ENCODE results near the gene SLC35C1. TPM values are rescaled to one million over a fixed set of nuclear protein-coding genes. Genes with fewer than 3 reads are reported as not detected.

SLC35C1 gene
- total and polyA plus RNA-seq, 4 experiments from 2014 or later: 18.6 to 21.5 (median 20.1) TPM

GRCh38 chr11:45786272-45786671, 18.7 kb upstream of the SLC35C1 start:
- intact Hi-C loops (cut with micrococcal nuclease): no loop called here
- Histone ChIP-seq H3K36me3 (ENCODE audit: insufficient read depth, low read length) (no peaks in the 10 kb centered on the region), H3K27ac (ENCODE audit: low read depth, low read length) (no peak overlapping the region), H3K4me1 (ENCODE audit: insufficient read depth, low read length) (no peaks in the 10 kb centered on the region), H3K9me3 (ENCODE audit: control insufficient read depth in 1 of 2, low read length in 2 of 2) (no peaks in the 10 kb centered on the region), H3K27me3 (ENCODE audit: insufficient read depth, low read length) (no peaks in the 10 kb centered on the region), H3K4me3 (ENCODE audit: low read length in 2 of 2) (no peak overlapping the region)
- Mint-ChIP-seq H3K36me3 (peaks cover 1 to 7% of the 10 kb centered on the region in 2 donors), H3K27me3 (peaks cover 6 to 9% of the 10 kb centered on the region in 2 donors), H3K4me1 (peaks cover 0 to 3% (median 0%) of the 10 kb centered on the region in 4 donors), H3K4me3 (no peak overlapping the region), H3K27ac (no peak overlapping the region), H3K9me3 (peaks cover 0 to 23% (median 14%) of the 10 kb centered on the region in 8 donors)
- DNase-seq: no peak
- ChIA-PET POLR2A (ENCODE audit: partially characterized antibody) (no interaction called here), CTCF (ENCODE audit: partially characterized antibody) (no interaction called here)

GRCh38 chr11:45788887-45789286, 16.1 kb upstream of the SLC35C1 start:
- no peaks in the 10 kb centered on the region for H3K9me3 ChIP-seq (ENCODE audit: control insufficient read depth in 1 of 2, low read length in 2 of 2)
- POLR2A ChIA-PET (ENCODE audit: partially characterized antibody): no interaction called here
- H3K27ac ChIP-seq (ENCODE audit: low read depth, low read length): no peak overlapping the region
- H3K36me3 ChIP-seq (ENCODE audit: insufficient read depth, low read length): no peaks in the 10 kb centered on the region
- no peak for DNase-seq
- no peak overlapping the region for H3K27ac Mint-ChIP-seq
- H3K9me3 Mint-ChIP-seq: peaks cover 0 to 23% (median 14%) of the 10 kb centered on the region in 8 donors
- H3K27me3 ChIP-seq (ENCODE audit: insufficient read depth, low read length): no peaks in the 10 kb centered on the region
- H3K4me1 Mint-ChIP-seq: peaks cover 0 to 3% (median 0%) of the 10 kb centered on the region in 4 donors
- CTCF ChIA-PET (ENCODE audit: partially characterized antibody): interaction anchor here (1.0 kb wide), 1 partner anchor 176 kb away, joined by 3 read pairs; no protein-coding TSS in a partner anchor
- peaks cover 1 to 7% of the 10 kb centered on the region in 2 donors for H3K36me3 Mint-ChIP-seq
- peaks cover 2 to 10% of the 10 kb centered on the region in 2 donors for H3K27me3 Mint-ChIP-seq
- no peak overlapping the region for H3K4me3 ChIP-seq (ENCODE audit: low read length in 2 of 2)
- no peaks in the 10 kb centered on the region for H3K4me1 ChIP-seq (ENCODE audit: insufficient read depth, low read length)
- no peak overlapping the region for H3K4me3 Mint-ChIP-seq
- intact Hi-C loops (cut with micrococcal nuclease): no loop called here

GRCh38 chr11:45791524-45791923, 13.4 kb upstream of the SLC35C1 start:
- no peak for DNase-seq
- ChIA-PET POLR2A (ENCODE audit: partially characterized antibody) (no interaction called here), CTCF (ENCODE audit: partially characterized antibody) (no interaction called here)
- Mint-ChIP-seq H3K27ac (no peak overlapping the region), H3K9me3 (peaks cover 0 to 11% (median 6%) of the 10 kb centered on the region in 8 donors), H3K36me3 (peaks cover 1 to 5% of the 10 kb centered on the region in 2 donors), H3K4me1 (no peaks in the 10 kb centered on the region), H3K27me3 (peaks cover 2 to 8% of the 10 kb centered on the region in 2 donors), H3K4me3 (no peak overlapping the region)
- Histone ChIP-seq H3K4me3 (ENCODE audit: low read length in 2 of 2) (no peak overlapping the region), H3K36me3 (ENCODE audit: insufficient read depth, low read length) (no peaks in the 10 kb centered on the region), H3K4me1 (ENCODE audit: insufficient read depth, low read length) (no peaks in the 10 kb centered on the region), H3K9me3 (ENCODE audit: control insufficient read depth in 1 of 2, low read length in 2 of 2) (no peaks in the 10 kb centered on the region), H3K27ac (ENCODE audit: low read depth, low read length) (no peak overlapping the region), H3K27me3 (ENCODE audit: insufficient read depth, low read length) (no peaks in the 10 kb centered on the region)
- intact Hi-C loops (cut with micrococcal nuclease): no loop called here

GRCh38 chr11:45794169-45794568, 10.8 kb upstream of the SLC35C1 start:
- DNase-seq: no peak

GRCh38 chr11:45795379-45795778, 9.6 kb upstream of the SLC35C1 start:
- Histone ChIP-seq H3K9me3 (ENCODE audit: control insufficient read depth in 1 of 2, low read length in 2 of 2) (no peaks in the 10 kb centered on the region), H3K4me3 (ENCODE audit: low read length in 2 of 2) (no peak overlapping the region), H3K27me3 (ENCODE audit: insufficient read depth, low read length) (no peaks in the 10 kb centered on the region), H3K27ac (ENCODE audit: low read depth, low read length) (no peak overlapping the region), H3K36me3 (ENCODE audit: insufficient read depth, low read length) (no peaks in the 10 kb centered on the region), H3K4me1 (ENCODE audit: insufficient read depth, low read length) (no peaks in the 10 kb centered on the region)
- Mint-ChIP-seq H3K27me3 (peaks cover 0 to 5% of the 10 kb centered on the region in 2 donors), H3K27ac (no peak overlapping the region), H3K4me3 (no peak overlapping the region), H3K36me3 (no peaks in the 10 kb centered on the region), H3K4me1 (no peaks in the 10 kb centered on the region), H3K9me3 (peaks cover 0 to 6% (median 0%) of the 10 kb centered on the region in 8 donors)
- DNase-seq: no peak
- ChIA-PET CTCF (ENCODE audit: partially characterized antibody) (interaction anchor here (4.9 kb wide), 1 partner anchor 24 kb away, joined by 28 read pairs; no protein-coding TSS in a partner anchor), POLR2A (ENCODE audit: partially characterized antibody) (interaction anchor here (1.0 kb wide), 1 partner anchor 22 kb away, joined by 4 read pairs; no protein-coding TSS in a partner anchor)
- intact Hi-C loops (cut with micrococcal nuclease): no loop called here

More at GRCh38 chr11:45794169-45794568, 10.8 kb upstream of the SLC35C1 start:
- no peak overlapping the region for H3K4me3 ChIP-seq (ENCODE audit: low read length in 2 of 2)
- no peak overlapping the region for H3K27ac ChIP-seq (ENCODE audit: low read depth, low read length)
- peaks cover 2 to 8% of the 10 kb centered on the region in 2 donors for H3K27me3 Mint-ChIP-seq
- CTCF ChIA-PET (ENCODE audit: partially characterized antibody): interaction anchor here (4.9 kb wide), 1 partner anchor 22 kb away, joined by 28 read pairs; no protein-coding TSS in a partner anchor
- peak overlapping the region in 1 of 7 donors; percentile 59 for H3K27ac Mint-ChIP-seq
- H3K36me3 ChIP-seq (ENCODE audit: insufficient read depth, low read length): no peaks in the 10 kb centered on the region
- intact Hi-C loops (cut with micrococcal nuclease): no loop called here
- no peaks in the 10 kb centered on the region for H3K27me3 ChIP-seq (ENCODE audit: insufficient read depth, low read length)
- no peaks in the 10 kb centered on the region for H3K36me3 Mint-ChIP-seq
- H3K4me1 ChIP-seq (ENCODE audit: insufficient read depth, low read length): no peaks in the 10 kb centered on the region
- no peaks in the 10 kb centered on the region for H3K4me1 Mint-ChIP-seq
- H3K9me3 Mint-ChIP-seq: peaks cover 0 to 6% (median 0%) of the 10 kb centered on the region in 8 donors
- POLR2A ChIA-PET (ENCODE audit: partially characterized antibody): no interaction called here
- no peak overlapping the region for H3K4me3 Mint-ChIP-seq
- no peaks in the 10 kb centered on the region for H3K9me3 ChIP-seq (ENCODE audit: control insufficient read depth in 1 of 2, low read length in 2 of 2)

- no peaks in the 10 kb centered on the region for H3K9me3 ChIP-seq (ENCODE audit: control insufficient read depth in 1 of 2, low read length in 2 of 2)
- H3K27me3 ChIP-seq (ENCODE audit: insufficient read depth, low read length): no peaks in the 10 kb centered on the region
- no peak overlapping the region for H3K27ac ChIP-seq (ENCODE audit: low read depth, low read length)
- H3K4me3 ChIP-seq (ENCODE audit: low read length in 2 of 2): no peak overlapping the region
- H3K4me1 ChIP-seq (ENCODE audit: insufficient read depth, low read length): no peaks in the 10 kb centered on the region
- Mint-ChIP-seq H3K36me3 (no peaks in the 10 kb centered on the region), H3K9me3 (peaks cover 0 to 6% (median 0%) of the 10 kb centered on the region in 8 donors), H3K4me1 (peaks cover 0 to 2% (median 0%) of the 10 kb centered on the region in 4 donors), H3K4me3 (no peak overlapping the region), H3K27me3 (peaks cover 0 to 5% of the 10 kb centered on the region in 2 donors), H3K27ac (no peak overlapping the region)
- intact Hi-C loops (cut with micrococcal nuclease): no loop called here
- ChIA-PET CTCF (ENCODE audit: partially characterized antibody) (interaction anchor here (0.7 to 4.9 kb wide), 2 partner anchors 25 to 1310 kb away, joined by 3 to 28 read pairs; no protein-coding TSS in a partner anchor), POLR2A (ENCODE audit: partially characterized antibody) (no interaction called here)
- no peaks in the 10 kb centered on the region for H3K36me3 ChIP-seq (ENCODE audit: insufficient read depth, low read length)
- no peak for DNase-seq
Measured at GRCh38 chr11:45796461-45796861, 8.5 kb upstream of the SLC35C1 start.

- Histone ChIP-seq H3K4me3 (ENCODE audit: low read length in 2 of 2) (no peak overlapping the region), H3K9me3 (ENCODE audit: control insufficient read depth in 1 of 2, low read length in 2 of 2) (no peaks in the 10 kb centered on the region), H3K27me3 (ENCODE audit: insufficient read depth, low read length) (no peaks in the 10 kb centered on the region), H3K27ac (ENCODE audit: low read depth, low read length) (no peak overlapping the region), H3K36me3 (ENCODE audit: insufficient read depth, low read length) (no peaks in the 10 kb centered on the region), H3K4me1 (ENCODE audit: insufficient read depth, low read length) (peaks cover 3% of the 10 kb centered on the region)
- H3K27ac Mint-ChIP-seq: no peak overlapping the region
- no peaks in the 10 kb centered on the region for H3K36me3 Mint-ChIP-seq
- peaks cover 0 to 11% (median 4%) of the 10 kb centered on the region in 4 donors for H3K4me1 Mint-ChIP-seq
- no peak for DNase-seq
- H3K27me3 Mint-ChIP-seq: peaks cover 0 to 3% of the 10 kb centered on the region in 2 donors
- no peak overlapping the region for H3K4me3 Mint-ChIP-seq
- peaks cover 0 to 6% (median 0%) of the 10 kb centered on the region in 8 donors for H3K9me3 Mint-ChIP-seq
- ChIA-PET POLR2A (ENCODE audit: partially characterized antibody) (no interaction called here), CTCF (ENCODE audit: partially characterized antibody) (interaction anchor here (0.7 to 3.9 kb wide), 3 partner anchors 17 to 854 kb away, joined by 3 to 33 read pairs (median 4); no protein-coding TSS in a partner anchor)
- intact Hi-C loops (cut with micrococcal nuclease): no loop called here
Measured at GRCh38 chr11:45798793-45799441, 6.0 kb upstream of the SLC35C1 start.

Measured in CD4-positive, alpha-beta memory T cell (primary cell).